Progenitor cell of endocrine pancreas (in vitro differentiated cells): ENCODE data around the gene SLC2A10. TPM values are rescaled to one million over a fixed set of nuclear protein-coding genes. Genes with fewer than 3 reads are reported as not detected.

Experiments used
- DNase-seq: peaks from one replicate; pipeline ENCODE4 v3.0.0; 2021; ENCODE audit warnings: low spot score; ENCODE audit not compliant: unreplicated experiment
- H3K27ac Mint-ChIP-seq: 2 replicates; pipeline ENCODE4 v1.8.0; 2021; ENCODE audit warnings: mild to moderate bottlenecking, moderate library complexity, mixed read lengths
- H3K27me3 Mint-ChIP-seq: 2 replicates; pipeline ENCODE4 v1.8.0; 2021; ENCODE audit warnings: mixed read lengths
- H3K36me3 Mint-ChIP-seq: 2 replicates; pipeline ENCODE4 v1.8.0; 2022; ENCODE audit warnings: mixed read lengths; ENCODE audit not compliant: insufficient read depth
- H3K4me1 Mint-ChIP-seq: 2 replicates; pipeline ENCODE4 v1.8.0; 2021; ENCODE audit warnings: low read depth, mixed read lengths
- H3K4me3 Mint-ChIP-seq: 2 replicates; pipeline ENCODE4 v1.8.0; 2021; ENCODE audit warnings: low read depth, mild to moderate bottlenecking, moderate library complexity, mixed read lengths
- H3K9me3 Mint-ChIP-seq: 2 replicates; pipeline ENCODE4 v1.8.0; 2021; ENCODE audit warnings: low read depth, mixed read lengths
- total RNA-seq: library from RNA; stranded (reverse); gene quantifications from 2 replicates; pipeline ENCODE4 v1.2.1, GENCODE V29; 2021
- TF ChIP-seq, protein P1 (sequence below): fragments of 200-600 bp; sonication (generic); IDR thresholded peaks from one replicate; pipeline ENCODE4 v1.5.0; 2021; ENCODE audit warnings: antibody characterized with exemption, mild to moderate bottlenecking; ENCODE audit not compliant: unreplicated experiment

The SLC2A10 gene
- total RNA-seq, 1 donor from 2014 or later, result 16.6 TPM

DNA sequence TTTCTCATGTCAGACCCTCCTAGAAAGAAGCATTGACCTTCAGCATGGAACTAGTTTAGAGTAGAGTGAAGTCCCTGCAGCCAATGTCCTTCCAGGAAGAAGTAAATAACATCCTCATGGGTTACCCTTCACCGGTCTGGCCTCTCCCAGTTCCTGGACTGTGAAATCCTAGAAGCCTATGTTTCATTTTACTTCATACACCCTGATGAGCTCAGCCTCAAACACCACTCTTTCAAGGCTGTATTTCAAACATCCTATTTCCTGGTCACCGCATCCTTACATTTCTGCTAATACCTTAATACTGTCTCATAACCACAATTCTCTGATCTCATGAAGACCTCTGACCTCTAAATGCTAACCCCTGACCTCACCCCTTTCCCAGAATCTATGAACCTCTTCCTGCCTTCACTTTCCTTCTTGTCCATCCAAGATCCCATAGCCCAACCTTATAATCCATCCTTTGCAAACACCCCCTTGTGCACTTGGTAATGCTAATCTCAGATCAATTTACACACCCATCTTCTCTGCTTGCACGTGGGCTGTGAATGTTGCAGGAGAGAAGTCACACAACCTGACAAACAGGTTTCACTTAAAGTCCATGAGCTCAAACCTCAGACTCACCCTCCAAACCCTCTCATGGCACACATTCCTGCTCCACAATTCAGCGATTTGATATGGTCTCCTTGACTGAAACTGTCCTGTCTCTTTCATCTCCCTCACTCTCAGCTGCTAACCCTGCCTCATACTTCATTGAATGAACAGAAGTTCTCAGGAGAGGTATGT lies 30.2 kb downstream of the SLC2A10 start:
- Mint-ChIP-seq H3K4me1 (peaks cover 8% of the 10 kb centered on the region), H3K27ac (no peak overlapping the region), H3K9me3 (peaks cover 6% of the 10 kb centered on the region), H3K4me3 (no peak overlapping the region), H3K27me3 (peaks cover 6% of the 10 kb centered on the region), H3K36me3 (no peaks in the 10 kb centered on the region)
- no peak for DNase-seq
- TF ChIP-seq, protein P1, sequence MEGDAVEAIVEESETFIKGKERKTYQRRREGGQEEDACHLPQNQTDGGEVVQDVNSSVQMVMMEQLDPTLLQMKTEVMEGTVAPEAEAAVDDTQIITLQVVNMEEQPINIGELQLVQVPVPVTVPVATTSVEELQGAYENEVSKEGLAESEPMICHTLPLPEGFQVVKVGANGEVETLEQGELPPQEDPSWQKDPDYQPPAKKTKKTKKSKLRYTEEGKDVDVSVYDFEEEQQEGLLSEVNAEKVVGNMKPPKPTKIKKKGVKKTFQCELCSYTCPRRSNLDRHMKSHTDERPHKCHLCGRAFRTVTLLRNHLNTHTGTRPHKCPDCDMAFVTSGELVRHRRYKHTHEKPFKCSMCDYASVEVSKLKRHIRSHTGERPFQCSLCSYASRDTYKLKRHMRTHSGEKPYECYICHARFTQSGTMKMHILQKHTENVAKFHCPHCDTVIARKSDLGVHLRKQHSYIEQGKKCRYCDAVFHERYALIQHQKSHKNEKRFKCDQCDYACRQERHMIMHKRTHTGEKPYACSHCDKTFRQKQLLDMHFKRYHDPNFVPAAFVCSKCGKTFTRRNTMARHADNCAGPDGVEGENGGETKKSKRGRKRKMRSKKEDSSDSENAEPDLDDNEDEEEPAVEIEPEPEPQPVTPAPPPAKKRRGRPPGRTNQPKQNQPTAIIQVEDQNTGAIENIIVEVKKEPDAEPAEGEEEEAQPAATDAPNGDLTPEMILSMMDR, result no peak

DNA sequence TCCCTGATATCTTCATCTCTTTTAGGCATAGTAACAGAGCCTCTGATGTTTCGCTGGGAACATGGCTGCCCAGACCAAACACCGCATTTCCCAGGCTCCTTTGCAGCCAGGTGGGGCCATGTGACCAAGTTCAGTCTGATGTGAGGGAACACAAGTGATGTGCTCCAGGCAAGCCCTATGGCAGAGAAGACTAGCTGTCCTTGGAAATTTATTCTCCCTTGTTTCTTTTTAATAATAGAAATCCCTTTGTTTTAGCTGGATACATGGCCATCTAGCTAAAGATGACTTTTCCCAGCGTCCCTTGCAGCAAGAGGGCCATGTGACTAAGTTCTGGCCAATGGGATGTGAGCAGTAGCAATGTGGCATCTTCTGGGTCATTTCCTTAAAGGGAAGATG lies 30.8 kb downstream of the SLC2A10 start:
- Mint-ChIP-seq H3K27me3 (peaks cover 6% of the 10 kb centered on the region), H3K4me3 (no peak overlapping the region), H3K27ac (no peak overlapping the region), H3K36me3 (no peaks in the 10 kb centered on the region), H3K9me3 (peaks cover 6% of the 10 kb centered on the region), H3K4me1 (peaks cover 8% of the 10 kb centered on the region)
- TF ChIP-seq, protein P1, result no peak
- DNase-seq, result no peak

DNA sequence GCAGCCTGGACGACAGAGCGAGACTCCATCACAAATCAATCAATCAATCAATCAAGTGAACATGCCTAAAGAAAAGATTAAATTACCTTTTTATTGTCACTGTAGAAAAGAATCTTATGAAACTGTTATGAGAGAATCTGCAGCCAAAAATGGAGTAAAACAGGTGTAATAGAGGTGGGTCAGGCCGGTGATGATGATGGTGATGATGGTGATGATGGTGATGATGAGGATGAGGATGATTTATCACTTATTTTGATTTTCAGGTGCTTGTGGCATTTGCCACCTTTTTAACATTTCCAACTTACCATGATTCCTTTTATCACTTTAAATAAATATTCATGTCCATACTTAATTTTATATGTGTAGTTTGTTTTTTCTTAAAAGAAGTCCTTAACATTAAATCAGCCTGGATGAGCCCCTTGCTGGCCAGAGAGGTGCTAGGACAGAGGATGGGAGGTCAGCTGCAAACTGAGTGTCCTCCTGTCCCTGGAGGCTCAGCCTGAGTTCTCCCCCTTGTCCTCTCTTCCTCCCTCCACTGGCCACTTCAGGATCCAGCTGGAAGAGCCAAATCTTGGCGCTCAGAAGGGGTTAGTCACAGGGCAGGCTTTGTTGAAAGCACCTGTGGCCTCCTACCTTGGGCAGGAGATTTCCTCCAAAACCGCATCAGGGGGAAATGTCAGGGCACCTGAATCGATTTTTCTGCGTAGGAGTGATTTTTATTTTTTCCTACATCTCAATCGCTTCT lies 32.6 kb downstream of the SLC2A10 start:
- Mint-ChIP-seq H3K4me3 (no peak overlapping the region), H3K27me3 (peaks cover 11% of the 10 kb centered on the region), H3K4me1 (peaks cover 8% of the 10 kb centered on the region), H3K9me3 (peaks cover 6% of the 10 kb centered on the region), H3K36me3 (no peaks in the 10 kb centered on the region), H3K27ac (no peak overlapping the region)
- DNase-seq, result no peak
- TF ChIP-seq, protein P1, result no peak

DNA sequence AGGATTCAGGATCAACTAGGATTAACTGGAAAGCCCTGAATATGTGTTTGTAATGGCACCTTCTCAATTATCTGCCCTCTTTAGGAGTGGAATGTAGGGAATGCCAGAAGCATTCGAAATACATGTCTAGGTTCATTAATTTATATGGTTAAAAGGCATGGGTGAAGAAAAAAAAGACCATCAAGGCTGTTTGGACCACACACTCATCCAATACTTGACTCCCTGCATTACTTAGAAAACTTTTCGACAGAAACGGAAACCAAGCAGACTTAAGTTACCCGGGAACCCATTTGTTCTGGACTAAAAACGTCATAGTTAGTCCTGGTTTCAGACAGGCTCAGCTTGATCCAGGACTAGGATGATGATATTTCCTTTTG lies 33.2 kb downstream of the SLC2A10 start:
- Mint-ChIP-seq H3K4me1 (peaks cover 9% of the 10 kb centered on the region), H3K36me3 (no peaks in the 10 kb centered on the region), H3K27me3 (peaks cover 12% of the 10 kb centered on the region), H3K4me3 (no peak overlapping the region), H3K27ac (no peak overlapping the region), H3K9me3 (peaks cover 6% of the 10 kb centered on the region)
- no peak for DNase-seq
- TF ChIP-seq, protein P1, result no peak

DNA sequence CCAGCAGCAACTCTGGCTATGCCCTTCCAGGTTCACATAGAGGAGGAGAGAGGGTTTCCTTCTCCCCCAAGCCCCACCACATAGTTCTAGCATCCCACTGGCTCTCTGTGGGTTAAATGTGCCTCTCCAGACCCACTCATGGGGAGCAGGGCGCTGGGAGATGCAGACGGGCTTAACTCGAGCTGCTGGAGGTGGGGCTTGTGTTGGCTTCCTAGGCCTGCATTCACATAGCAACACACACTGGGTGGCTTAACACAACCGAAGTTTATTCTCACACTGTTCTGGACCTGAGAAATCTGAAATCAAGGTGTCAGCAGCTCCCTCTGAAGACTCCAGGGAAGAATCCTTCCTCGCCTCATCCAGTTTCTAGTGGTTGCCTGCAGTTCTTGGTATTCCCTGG lies 33.6 kb downstream of the SLC2A10 start:
- DNase-seq, result no peak
- TF ChIP-seq, protein P1, result no peak
- H3K4me3 Mint-ChIP-seq, result no peak overlapping the region
- H3K4me1 Mint-ChIP-seq, result peaks cover 9% of the 10 kb centered on the region
- peaks cover 6% of the 10 kb centered on the region for H3K9me3 Mint-ChIP-seq
- H3K27ac Mint-ChIP-seq, result no peak overlapping the region
- peaks cover 12% of the 10 kb centered on the region for H3K27me3 Mint-ChIP-seq
- no peaks in the 10 kb centered on the region for H3K36me3 Mint-ChIP-seq
